Measurements from ENCODE around the gene GPRIN3.
"Not testable (repeated sequence)": the region's sequence is repeated elsewhere in the genome, so short reads cannot be mapped to it uniquely, and the experiment has no call there.

The GPRIN3 gene

DNA sequence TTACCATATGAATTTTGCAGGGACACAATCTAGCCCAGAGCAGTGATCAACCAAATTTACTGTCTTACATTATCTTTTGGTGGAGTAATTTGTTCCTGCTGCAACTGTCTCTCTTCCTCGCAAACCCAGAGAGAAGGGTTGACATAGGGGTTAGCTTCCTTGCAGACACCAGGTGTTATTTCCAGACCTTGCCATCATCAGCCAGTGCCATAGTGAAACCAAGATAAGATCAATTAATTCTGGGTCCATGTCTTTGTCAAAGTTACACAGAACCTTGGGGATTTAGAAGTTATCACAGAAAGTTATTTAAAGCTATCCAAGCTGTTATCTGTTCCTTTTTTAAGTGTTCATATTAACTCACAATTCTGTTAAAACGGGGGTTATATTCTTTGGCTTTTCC lies 23.6 kb upstream of the GPRIN3 start:
- Histone ChIP-seq H3K4me1 (ENCODE audit: insufficient read depth, low read length) (no peaks in the 10 kb centered on the region), H3K9me3 (ENCODE audit: control insufficient read depth, insufficient read depth, low read length) (no peaks in the 10 kb centered on the region), H3K36me3 (ENCODE audit: insufficient read depth, low read length) (no peaks in the 10 kb centered on the region), H3K9ac (ENCODE audit: low read depth, low read length) (no peak overlapping the region)

DNA sequence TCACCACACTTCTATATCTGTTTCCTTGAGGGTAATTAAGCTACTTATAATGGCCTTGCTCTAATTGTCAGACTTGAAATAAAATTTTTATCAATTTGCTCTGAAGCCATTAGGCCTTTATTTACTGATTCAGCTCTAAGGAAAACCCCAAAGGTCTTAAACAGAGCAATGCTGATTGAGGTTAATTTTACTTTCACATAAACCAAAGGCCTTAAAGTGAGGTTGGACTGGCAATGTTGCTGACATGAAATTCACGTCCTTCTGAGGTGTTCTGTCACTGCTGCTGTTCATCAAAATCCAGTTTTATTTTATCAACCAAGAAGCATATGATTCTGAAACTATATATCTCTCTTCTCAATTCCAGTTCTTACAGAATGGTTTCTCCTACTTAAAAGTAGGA lies 21.7 kb upstream of the GPRIN3 start:
- no peaks in the 10 kb centered on the region for H3K36me3 ChIP-seq (ENCODE audit: insufficient read depth, low read length)
- no peak overlapping the region for H3K9ac ChIP-seq (ENCODE audit: low read depth, low read length)
- no peaks in the 10 kb centered on the region for H3K9me3 ChIP-seq (ENCODE audit: control insufficient read depth, insufficient read depth, low read length)
- no peaks in the 10 kb centered on the region for H3K4me1 ChIP-seq (ENCODE audit: insufficient read depth, low read length)

- Histone ChIP-seq H3K36me3 (ENCODE audit: insufficient read depth, low read length) (no peaks in the 10 kb centered on the region), H3K9ac (ENCODE audit: low read depth, low read length) (no peak overlapping the region), H3K9me3 (ENCODE audit: control insufficient read depth, insufficient read depth, low read length) (no peaks in the 10 kb centered on the region), H3K4me1 (ENCODE audit: insufficient read depth, low read length) (no peaks in the 10 kb centered on the region)
Observed at GRCh38 chr4:89324671-89325070, 17.1 kb upstream of the GPRIN3 start.

GRCh38 chr4:89322671-89323070 lies 15.1 kb upstream of the GPRIN3 start:
- H3K4me1 ChIP-seq (ENCODE audit: insufficient read depth, low read length) = no peaks in the 10 kb centered on the region
- H3K9me3 ChIP-seq (ENCODE audit: control insufficient read depth, insufficient read depth, low read length) = no peaks in the 10 kb centered on the region
- no peak overlapping the region for H3K9ac ChIP-seq (ENCODE audit: low read depth, low read length)
- no peaks in the 10 kb centered on the region for H3K36me3 ChIP-seq (ENCODE audit: insufficient read depth, low read length)

DNA sequence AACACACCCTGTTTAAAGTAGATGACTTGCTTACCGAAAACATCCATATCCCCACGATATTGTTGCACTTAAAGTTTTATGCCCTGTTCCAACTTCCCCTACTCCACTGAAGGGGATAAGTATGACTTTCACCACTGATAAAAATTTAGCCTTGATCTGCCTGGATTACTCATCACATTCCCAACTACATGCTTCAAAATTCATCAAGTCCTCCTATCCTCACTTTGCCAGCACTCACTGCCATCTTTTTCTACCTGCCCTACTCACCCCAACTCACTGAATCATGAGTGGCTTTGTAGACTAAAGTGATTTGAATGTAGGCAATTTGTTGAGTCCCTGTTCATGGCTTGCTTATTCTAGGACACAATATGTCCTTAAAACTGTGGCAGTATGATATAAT lies 12.2 kb upstream of the GPRIN3 start:
- Histone ChIP-seq H3K9ac (ENCODE audit: low read depth, low read length) (no peak overlapping the region), H3K36me3 (ENCODE audit: insufficient read depth, low read length) (no peaks in the 10 kb centered on the region), H3K4me1 (ENCODE audit: insufficient read depth, low read length) (peaks cover 6% of the 10 kb centered on the region), H3K9me3 (ENCODE audit: control insufficient read depth, insufficient read depth, low read length) (no peaks in the 10 kb centered on the region)

GRCh38 chr4:89316931-89317366 lies 9.3 kb upstream of the GPRIN3 start:
- H3K36me3 ChIP-seq (ENCODE audit: insufficient read depth, low read length) = no peaks in the 10 kb centered on the region
- no peaks in the 10 kb centered on the region for H3K9me3 ChIP-seq (ENCODE audit: control insufficient read depth, insufficient read depth, low read length)
- peaks cover 6% of the 10 kb centered on the region for H3K4me1 ChIP-seq (ENCODE audit: insufficient read depth, low read length)
- H3K9ac ChIP-seq (ENCODE audit: low read depth, low read length) = no peak overlapping the region

DNA sequence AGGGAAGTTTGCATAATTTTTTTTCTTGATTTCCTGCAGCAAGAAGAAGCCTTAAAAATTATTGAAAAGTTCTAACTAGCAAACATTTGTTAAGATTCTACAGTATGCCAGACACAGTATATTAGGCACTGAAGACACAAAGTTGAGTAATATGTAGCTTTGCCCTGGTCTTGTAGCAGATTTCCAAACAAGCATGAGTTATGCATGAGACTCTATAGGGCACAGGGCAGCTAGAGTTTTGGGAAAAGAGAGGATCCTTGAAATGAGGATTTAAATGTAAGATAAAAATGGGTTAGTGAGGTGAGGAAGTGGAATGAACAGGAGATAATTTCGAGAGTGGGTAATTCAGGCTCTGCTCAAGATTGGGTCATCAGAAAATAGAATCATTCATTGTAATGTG lies 8.6 kb upstream of the GPRIN3 start:
- Histone ChIP-seq H3K36me3 (ENCODE audit: insufficient read depth, low read length) (no peaks in the 10 kb centered on the region), H3K9ac (ENCODE audit: low read depth, low read length) (no peak overlapping the region), H3K9me3 (ENCODE audit: control insufficient read depth, insufficient read depth, low read length) (no peaks in the 10 kb centered on the region), H3K4me1 (ENCODE audit: insufficient read depth, low read length) (peaks cover 6% of the 10 kb centered on the region)

- peaks cover 6% of the 10 kb centered on the region for H3K4me1 ChIP-seq (ENCODE audit: insufficient read depth, low read length)
- no peak overlapping the region for H3K9ac ChIP-seq (ENCODE audit: low read depth, low read length)
Observed at GRCh38 chr4:89314291-89314690, 6.7 kb upstream of the GPRIN3 start.

GRCh38 chr4:89312066-89312465 lies 4.5 kb upstream of the GPRIN3 start:
- Histone ChIP-seq H3K4me1 (ENCODE audit: insufficient read depth, low read length) (peaks cover 4% of the 10 kb centered on the region), H3K9me3 (ENCODE audit: control insufficient read depth, insufficient read depth, low read length) (no peaks in the 10 kb centered on the region), H3K36me3 (ENCODE audit: insufficient read depth, low read length) (no peaks in the 10 kb centered on the region), H3K9ac (ENCODE audit: low read depth, low read length) (no peak overlapping the region)

More at GRCh38 chr4:89314291-89314690, 6.7 kb upstream of the GPRIN3 start:
- no peaks in the 10 kb centered on the region for H3K36me3 ChIP-seq (ENCODE audit: insufficient read depth, low read length)
- H3K9me3 ChIP-seq (ENCODE audit: control insufficient read depth, insufficient read depth, low read length) = no peaks in the 10 kb centered on the region

DNA sequence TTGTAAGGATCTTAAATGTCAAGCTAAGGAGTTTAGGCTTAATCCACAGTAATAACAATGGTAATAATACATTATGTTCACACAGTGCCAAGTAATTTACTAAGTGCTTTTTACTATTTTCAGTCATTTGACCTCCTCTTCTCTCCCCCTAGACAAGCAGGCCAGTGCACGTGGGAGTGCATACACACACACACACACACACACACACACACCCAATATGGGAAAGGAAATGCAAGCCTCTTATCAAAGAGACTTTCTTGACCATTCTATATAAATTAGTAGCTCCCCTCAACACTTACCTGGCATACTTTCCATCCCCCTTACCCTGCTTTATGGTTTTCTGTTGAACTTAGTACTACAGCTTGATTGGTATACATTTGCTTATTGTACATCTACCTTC lies 3.8 kb upstream of the GPRIN3 start:
- Histone ChIP-seq H3K4me1 (ENCODE audit: insufficient read depth, low read length) (no peaks in the 10 kb centered on the region), H3K9ac (ENCODE audit: low read depth, low read length) (no peak overlapping the region), H3K9me3 (ENCODE audit: control insufficient read depth, insufficient read depth, low read length) (no peaks in the 10 kb centered on the region), H3K36me3 (ENCODE audit: insufficient read depth, low read length) (no peaks in the 10 kb centered on the region)

DNA sequence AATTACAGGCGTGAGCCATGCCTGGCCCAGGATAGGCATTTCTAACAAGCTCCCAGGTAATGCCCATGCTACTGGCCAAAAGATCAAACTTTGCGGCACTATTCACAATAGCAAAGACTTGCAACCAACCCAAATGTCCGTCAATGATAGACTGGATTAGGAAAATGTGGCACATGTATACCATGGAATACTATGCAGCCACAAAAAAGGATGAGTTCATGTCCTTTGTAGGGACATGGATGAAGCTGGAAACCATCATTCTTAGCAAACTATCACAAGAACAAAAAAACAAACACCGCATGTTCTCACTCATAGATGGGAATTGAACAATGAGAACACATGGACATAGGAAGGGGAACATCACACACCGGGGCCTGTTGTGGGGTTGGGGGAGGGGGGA lies 1.6 kb upstream of the GPRIN3 start:
- H3K9ac ChIP-seq (ENCODE audit: low read depth, low read length); H3K36me3 ChIP-seq (ENCODE audit: insufficient read depth, low read length); H3K4me1 ChIP-seq (ENCODE audit: insufficient read depth, low read length); H3K9me3 ChIP-seq (ENCODE audit: control insufficient read depth, insufficient read depth, low read length): not testable (repeated sequence)

GRCh38 chr4:89308161-89308500 lies 531 bp upstream of the GPRIN3 start:
- Histone ChIP-seq H3K4me1 (ENCODE audit: insufficient read depth, low read length) (no peaks in the 10 kb centered on the region; the same call in 1 of the 2 replicates), H3K9ac (ENCODE audit: low read depth, low read length) (peak overlapping the region; percentile 86), H3K9me3 (ENCODE audit: control insufficient read depth, insufficient read depth, low read length) (no peaks in the 10 kb centered on the region)

GRCh38 chr4:89307178-89307445 lies 488 bp downstream of the GPRIN3 start:
- Histone ChIP-seq H3K9ac (ENCODE audit: low read depth, low read length) (peak overlapping the region; percentile 86), H3K36me3 (ENCODE audit: insufficient read depth, low read length) (no peaks in the 10 kb centered on the region), H3K4me1 (ENCODE audit: insufficient read depth, low read length) (no peaks in the 10 kb centered on the region; the same call in 1 of the 2 replicates), H3K9me3 (ENCODE audit: control insufficient read depth, insufficient read depth, low read length) (no peaks in the 10 kb centered on the region)

More at GRCh38 chr4:89308161-89308500, 531 bp upstream of the GPRIN3 start:
- no peaks in the 10 kb centered on the region for H3K36me3 ChIP-seq (ENCODE audit: insufficient read depth, low read length)

DNA sequence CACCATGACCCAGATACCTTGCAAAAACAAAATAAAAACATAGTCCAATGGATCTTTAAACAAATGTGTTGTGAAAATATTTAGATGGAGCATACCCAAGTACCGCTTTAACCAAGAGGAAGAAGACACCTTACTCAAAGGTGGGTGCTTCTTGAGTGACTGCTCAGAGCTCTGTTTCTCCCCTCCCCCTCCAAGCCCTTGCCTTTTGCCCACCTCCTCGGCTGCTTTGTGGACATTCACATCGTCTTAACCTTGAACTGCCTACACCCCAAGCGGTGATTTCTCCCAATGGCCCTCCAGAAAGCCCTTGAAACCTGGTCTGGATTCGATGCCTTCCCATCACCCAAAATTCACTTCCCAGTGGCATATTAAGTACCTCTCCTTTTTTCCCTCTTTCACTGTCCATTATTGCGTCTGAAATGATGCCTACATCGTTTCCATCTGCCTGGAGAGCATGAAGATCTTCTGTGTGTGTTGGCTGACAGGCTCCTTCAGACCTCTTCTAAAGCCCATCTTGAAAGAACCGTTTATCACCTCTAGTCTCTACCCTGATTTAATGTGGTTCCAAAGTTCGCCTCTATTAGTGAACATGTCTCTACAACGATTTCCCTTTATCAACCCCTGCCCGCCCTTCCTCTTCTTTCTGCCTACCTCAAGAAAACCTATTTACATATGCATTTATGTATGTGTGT lies 968 bp downstream of the GPRIN3 start:
- Histone ChIP-seq H3K9me3 (ENCODE audit: control insufficient read depth, insufficient read depth, low read length) (no peaks in the 10 kb centered on the region), H3K36me3 (ENCODE audit: insufficient read depth, low read length) (no peaks in the 10 kb centered on the region), H3K4me1 (ENCODE audit: insufficient read depth, low read length) (no peaks in the 10 kb centered on the region; the same call in 1 of the 2 replicates), H3K9ac (ENCODE audit: low read depth, low read length) (peak overlapping the region; percentile 86)

GRCh38 chr4:89305712-89306437 lies 1.7 kb downstream of the GPRIN3 start:
- Histone ChIP-seq H3K9me3 (ENCODE audit: control insufficient read depth, insufficient read depth, low read length) (no peaks in the 10 kb centered on the region), H3K36me3 (ENCODE audit: insufficient read depth, low read length) (no peaks in the 10 kb centered on the region), H3K4me1 (ENCODE audit: insufficient read depth, low read length) (no peaks in the 10 kb centered on the region; the same call in 1 of the 2 replicates), H3K9ac (ENCODE audit: low read depth, low read length) (no peak overlapping the region)
